T-helper 2 cell treated with Interferon-gamma antibody and Interleukin-4, amounts not matched to agents 5 μg/mL and 100 μg/mL, for 36 hours (primary cell): ENCODE data around the gene DHX35.
A peak's percentile ranks its signal among the peaks of the same experiment; 100 is the strongest.

Experiments
- DNase-seq: peaks from one replicate; pipeline ENCODE4 v3.0.0; 2021; ENCODE audit warnings: low spot score
- H3K27ac Mint-ChIP-seq: one replicate; pipeline ENCODE4 v1.8.0; 2021; ENCODE audit warnings: mild to moderate bottlenecking, mixed read lengths
- H3K27me3 Mint-ChIP-seq: one replicate; pipeline ENCODE4 v1.8.0; 2021; ENCODE audit warnings: low read depth, mixed read lengths
- H3K36me3 Mint-ChIP-seq: one replicate; pipeline ENCODE4 v1.8.0; 2021; ENCODE audit warnings: low read depth, mixed read lengths
- H3K4me1 Mint-ChIP-seq: one replicate; pipeline ENCODE4 v1.8.0; 2021; ENCODE audit warnings: low read depth, mixed read lengths
- H3K4me3 Mint-ChIP-seq: one replicate; pipeline ENCODE4 v1.8.0; 2022; ENCODE audit warnings: mild to moderate bottlenecking, moderate library complexity, mixed read lengths
- H3K9me3 Mint-ChIP-seq: one replicate; pipeline ENCODE4 v1.8.0; 2021; ENCODE audit warnings: mixed read lengths

The DHX35 gene

DNA sequence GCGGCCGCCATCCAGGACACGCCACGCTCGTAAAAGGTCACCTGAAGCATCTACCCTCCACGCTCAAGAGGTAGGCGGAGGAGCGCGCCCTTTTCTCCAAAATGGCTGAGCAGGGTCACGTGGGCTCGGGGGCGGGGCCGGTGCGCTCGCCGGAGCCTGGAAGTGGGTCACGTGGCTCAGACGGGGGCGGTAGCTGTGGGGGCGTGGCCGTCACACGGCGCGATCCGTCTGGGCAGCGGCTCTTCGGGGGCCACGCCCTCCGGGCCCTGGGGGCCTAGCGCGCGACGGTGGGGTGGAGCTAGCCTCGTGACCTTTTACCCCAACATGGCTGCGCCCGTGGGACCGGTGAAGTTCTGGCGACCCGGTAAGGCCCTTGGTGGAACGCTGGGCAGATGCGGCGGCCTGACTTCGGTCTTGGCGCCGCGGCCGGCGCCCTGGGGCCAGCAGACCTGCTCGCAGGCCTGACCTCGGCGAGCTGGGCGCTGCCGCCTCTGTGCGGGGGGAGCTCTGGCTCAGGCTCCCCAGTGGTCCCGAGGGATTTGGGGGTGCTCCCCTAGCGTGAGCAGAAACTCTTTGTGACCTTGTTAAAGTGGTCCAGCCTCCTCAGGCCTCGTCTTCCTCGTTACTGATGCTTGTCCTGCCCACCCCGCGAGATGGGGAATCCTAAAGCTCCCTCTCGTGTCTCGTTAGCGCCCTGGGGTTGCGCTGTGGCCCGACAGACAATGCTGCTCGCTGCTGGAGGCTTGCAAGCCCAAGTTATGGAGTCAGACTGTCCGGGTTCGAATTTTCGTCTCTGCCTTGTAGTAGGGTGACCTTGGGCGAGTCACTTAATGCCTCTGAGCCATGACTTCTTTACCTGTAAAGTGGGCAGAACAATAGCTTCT lies at the start of gene DHX35:
TSS of gene DHX35 (plus strand) at position 301 of the 884 bp plus-strand sequence. CDS start at position 325, 24 bp downstream.
- Mint-ChIP-seq H3K9me3 (no peaks in the 10 kb centered on the region), H3K4me3 (peak within 1 kb of the TSS; percentile 95), H3K27ac (peak within 1 kb of the TSS; percentile 95), H3K36me3 (peaks cover 4% of the 10 kb centered on the region), H3K27me3 (no peaks in the 10 kb centered on the region), H3K4me1 (peaks cover 25% of the 10 kb centered on the region)
- DNase-seq = peak; percentile 99

DNA sequence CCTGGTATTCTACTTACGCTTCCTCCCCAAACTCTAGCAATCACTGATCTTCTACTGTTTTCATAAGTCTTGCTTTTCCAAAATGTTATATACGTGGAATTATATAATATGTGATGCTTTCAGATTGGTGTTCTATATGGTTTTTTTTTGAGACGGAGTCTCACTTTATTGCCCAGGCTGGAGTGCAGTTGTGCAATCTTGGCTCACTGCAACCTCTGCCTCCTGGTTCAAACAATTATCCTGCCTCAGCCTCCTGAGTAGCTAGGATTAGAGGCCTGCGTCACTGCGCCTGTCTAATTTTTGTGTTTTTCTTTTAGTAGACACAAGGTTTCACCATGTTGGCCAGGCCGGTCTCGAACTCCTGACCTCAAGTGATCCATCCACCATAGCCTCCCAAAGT lies 46.8 kb upstream of the DHX35 start:
- peaks cover 28% of the 10 kb centered on the region for H3K36me3 Mint-ChIP-seq

GRCh38 chr20:38917657-38918056 lies 44.5 kb upstream of the DHX35 start:
- H3K9me3 Mint-ChIP-seq = no peaks in the 10 kb centered on the region
- H3K27me3 Mint-ChIP-seq = no peaks in the 10 kb centered on the region
- no peak overlapping the region for H3K27ac Mint-ChIP-seq

More for the DNA sequence above, 46.8 kb upstream of the DHX35 start:
- no peak for DNase-seq
- Mint-ChIP-seq H3K4me1 (no peaks in the 10 kb centered on the region), H3K27ac (no peak overlapping the region), H3K27me3 (no peaks in the 10 kb centered on the region), H3K4me3 (no peak overlapping the region), H3K9me3 (no peaks in the 10 kb centered on the region)

GRCh38 chr20:38918172-38918571 lies 44.0 kb upstream of the DHX35 start:
- H3K4me1 Mint-ChIP-seq = no peaks in the 10 kb centered on the region
- peaks cover 23% of the 10 kb centered on the region for H3K36me3 Mint-ChIP-seq
- H3K27me3 Mint-ChIP-seq = no peaks in the 10 kb centered on the region
- H3K27ac Mint-ChIP-seq = no peak overlapping the region
- H3K9me3 Mint-ChIP-seq = no peaks in the 10 kb centered on the region
- no peak overlapping the region for H3K4me3 Mint-ChIP-seq
- no peak for DNase-seq

More at GRCh38 chr20:38917657-38918056, 44.5 kb upstream of the DHX35 start:
- Mint-ChIP-seq H3K4me3 (no peak overlapping the region), H3K4me1 (no peaks in the 10 kb centered on the region), H3K36me3 (peaks cover 26% of the 10 kb centered on the region)
- no peak for DNase-seq

DNA sequence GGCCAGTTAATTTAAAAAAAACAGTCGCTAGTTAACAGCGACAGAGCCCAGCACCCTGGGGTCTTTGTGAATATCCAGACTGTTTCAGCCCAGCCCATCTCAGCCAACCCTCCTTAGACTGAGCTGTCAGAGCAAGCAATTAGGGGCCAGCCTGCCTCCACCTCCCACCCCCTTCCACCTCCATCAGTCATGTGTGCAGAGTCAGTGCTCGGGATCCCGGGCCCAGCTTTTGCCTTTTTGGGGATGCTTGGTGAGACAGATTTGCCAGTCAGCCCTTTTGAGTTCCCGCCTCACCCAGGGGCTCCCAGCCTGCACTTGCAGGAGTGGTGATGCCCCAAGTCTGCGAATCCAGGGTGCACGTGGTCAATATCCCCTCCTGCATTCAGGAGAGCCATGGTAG lies 42.5 kb upstream of the DHX35 start:
- no peak for DNase-seq
- H3K27ac Mint-ChIP-seq = no peak overlapping the region
- H3K36me3 Mint-ChIP-seq = peaks cover 16% of the 10 kb centered on the region
- no peaks in the 10 kb centered on the region for H3K9me3 Mint-ChIP-seq
- no peaks in the 10 kb centered on the region for H3K27me3 Mint-ChIP-seq
- no peaks in the 10 kb centered on the region for H3K4me1 Mint-ChIP-seq
- no peak overlapping the region for H3K4me3 Mint-ChIP-seq

DNA sequence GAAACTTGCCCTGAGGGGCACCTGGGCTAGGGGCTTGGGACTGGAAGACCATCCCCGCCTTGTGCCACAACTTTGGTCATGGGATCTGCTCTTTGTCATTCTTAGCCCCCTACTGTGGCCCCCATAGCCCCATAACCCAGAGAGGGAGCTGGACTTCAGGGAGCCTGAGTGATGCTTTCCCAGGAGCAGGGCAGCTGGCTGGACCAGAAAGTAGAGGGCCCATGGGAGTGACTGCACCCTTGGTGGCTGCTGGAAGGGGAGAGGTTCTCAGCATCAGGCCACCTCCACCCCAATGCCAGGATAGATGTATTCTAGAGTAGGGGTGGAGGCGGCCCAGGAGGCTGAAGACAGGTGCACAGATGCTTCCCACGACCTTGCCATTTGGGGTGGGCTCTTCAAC lies 41.7 kb upstream of the DHX35 start:
- DNase-seq = no peak
- H3K27me3 Mint-ChIP-seq = no peaks in the 10 kb centered on the region
- H3K9me3 Mint-ChIP-seq = no peaks in the 10 kb centered on the region
- no peak overlapping the region for H3K4me3 Mint-ChIP-seq
- no peak overlapping the region for H3K27ac Mint-ChIP-seq
- peaks cover 3% of the 10 kb centered on the region for H3K4me1 Mint-ChIP-seq
- peaks cover 16% of the 10 kb centered on the region for H3K36me3 Mint-ChIP-seq

DNA sequence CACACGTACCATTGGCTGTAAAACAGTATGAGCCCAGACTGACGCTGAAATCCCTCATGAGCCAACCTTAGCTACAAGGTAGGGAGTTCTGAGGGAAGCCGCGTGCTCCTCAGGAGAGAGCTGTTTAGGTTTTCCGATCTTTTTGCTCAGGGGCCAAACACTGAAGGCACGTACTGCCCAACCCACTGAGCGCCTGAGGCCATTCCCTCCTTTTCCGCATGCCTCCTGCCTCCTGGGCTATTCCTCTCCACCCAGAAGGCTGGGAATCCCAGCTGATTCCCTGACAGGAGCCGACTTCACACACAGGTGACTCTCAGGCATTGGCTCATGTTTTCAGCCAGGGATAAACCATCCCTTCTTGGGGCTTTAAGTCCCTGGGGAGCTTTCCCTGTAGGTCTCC lies 41.3 kb upstream of the DHX35 start:
- Mint-ChIP-seq H3K36me3 (peaks cover 18% of the 10 kb centered on the region), H3K27me3 (no peaks in the 10 kb centered on the region), H3K9me3 (no peaks in the 10 kb centered on the region), H3K27ac (no peak overlapping the region), H3K4me3 (no peak overlapping the region), H3K4me1 (peaks cover 5% of the 10 kb centered on the region)
- no peak for DNase-seq

DNA sequence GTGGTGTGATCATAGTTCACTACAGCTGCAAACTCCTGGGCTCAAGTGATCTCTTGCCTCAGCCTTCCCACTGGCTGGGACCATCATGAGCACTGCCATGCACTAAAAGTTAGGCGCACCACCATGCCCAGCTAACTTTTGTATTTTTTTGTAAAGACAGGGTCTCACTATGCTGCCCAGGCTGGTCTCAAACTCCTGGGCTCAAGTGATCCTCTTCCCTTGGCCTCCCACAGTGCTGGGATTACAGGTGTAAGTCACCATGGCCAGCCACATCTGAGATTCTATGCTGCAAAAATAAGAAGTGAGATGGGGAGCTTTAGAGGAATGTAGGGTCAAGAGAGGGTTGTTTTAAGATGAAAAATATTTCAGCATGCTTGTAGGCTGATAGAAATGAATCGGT lies 37.4 kb upstream of the DHX35 start:
- Mint-ChIP-seq H3K9me3 (no peaks in the 10 kb centered on the region), H3K27ac (peak overlapping the region; percentile 56), H3K27me3 (no peaks in the 10 kb centered on the region), H3K4me1 (peaks cover 20% of the 10 kb centered on the region), H3K4me3 (no peak overlapping the region), H3K36me3 (peaks cover 20% of the 10 kb centered on the region)
- DNase-seq = no peak

GRCh38 chr20:38926142-38926933 lies 35.8 kb upstream of the DHX35 start, which contains the start of gene FAM83D:
FAM83D (plus strand) TSS chr20:38926417; CDS start chr20:38926443, 26 bp downstream.
- peak within 1 kb of the TSS; percentile 76 for H3K27ac Mint-ChIP-seq
- peaks cover 24% of the 10 kb centered on the region for H3K36me3 Mint-ChIP-seq
- H3K27me3 Mint-ChIP-seq = no peaks in the 10 kb centered on the region
- H3K9me3 Mint-ChIP-seq = no peaks in the 10 kb centered on the region
- peak; percentile 99 for DNase-seq
- H3K4me1 Mint-ChIP-seq = peaks cover 31% of the 10 kb centered on the region
- H3K4me3 Mint-ChIP-seq = peak within 1 kb of the TSS; percentile 88

GRCh38 chr20:38926934-38927616 lies 35.1 kb upstream of the DHX35 start:
- Mint-ChIP-seq H3K4me1 (peaks cover 31% of the 10 kb centered on the region), H3K27ac (peak overlapping the region; percentile 76), H3K36me3 (peaks cover 24% of the 10 kb centered on the region), H3K27me3 (no peaks in the 10 kb centered on the region), H3K9me3 (no peaks in the 10 kb centered on the region), H3K4me3 (peak overlapping the region; percentile 88)
- DNase-seq = no peak

- H3K27ac Mint-ChIP-seq = peak overlapping the region; percentile 79
- H3K4me1 Mint-ChIP-seq = peaks cover 34% of the 10 kb centered on the region
- H3K27me3 Mint-ChIP-seq = no peaks in the 10 kb centered on the region
- DNase-seq = no peak
- peak overlapping the region; percentile 88 for H3K4me3 Mint-ChIP-seq
- H3K36me3 Mint-ChIP-seq = peaks cover 26% of the 10 kb centered on the region
- no peaks in the 10 kb centered on the region for H3K9me3 Mint-ChIP-seq
These were observed 34.1 kb upstream of the DHX35 start for GRCh38 chr20:38927902-38928578.

DNA sequence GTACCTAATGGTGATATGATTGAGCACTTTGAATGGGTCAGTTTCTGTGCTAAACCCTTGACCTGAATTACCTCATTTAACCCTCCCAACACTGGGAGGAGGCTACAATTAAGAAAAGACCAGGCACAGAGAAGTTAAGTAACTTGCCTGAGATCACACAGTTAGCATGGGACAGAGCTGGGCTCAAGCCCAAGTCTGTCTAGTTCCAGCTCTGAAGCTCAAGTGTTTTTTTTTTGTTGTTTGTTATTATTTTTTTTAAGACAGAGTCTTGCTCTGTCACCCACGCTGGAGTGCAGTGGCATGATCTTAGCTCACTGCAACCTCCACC lies 31.9 kb upstream of the DHX35 start:
- Mint-ChIP-seq H3K27me3 (no peaks in the 10 kb centered on the region), H3K36me3 (peaks cover 26% of the 10 kb centered on the region), H3K9me3 (no peaks in the 10 kb centered on the region), H3K4me1 (peaks cover 32% of the 10 kb centered on the region), H3K27ac (no peak overlapping the region), H3K4me3 (peak overlapping the region; percentile 49)
- DNase-seq = no peak

DNA sequence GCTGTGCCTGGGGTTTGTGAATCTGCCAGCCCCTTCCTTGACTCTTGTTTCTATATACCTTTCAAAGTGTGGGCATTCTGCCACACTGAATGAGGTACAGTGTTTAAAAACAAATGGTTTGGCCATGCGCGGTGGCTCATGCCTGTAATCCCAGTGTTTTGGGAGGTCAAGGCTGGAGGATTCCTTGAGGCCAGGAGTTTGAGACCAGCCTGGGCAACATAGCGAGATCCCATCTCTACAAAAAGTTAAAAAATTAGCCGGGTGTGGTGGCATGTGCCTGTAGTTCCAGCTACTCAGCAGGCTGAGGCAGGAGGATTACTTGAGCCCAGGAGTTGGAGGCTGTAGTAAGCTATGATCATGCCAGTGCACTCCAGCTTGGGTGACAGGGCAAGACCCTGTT lies 30.2 kb upstream of the DHX35 start:
- Mint-ChIP-seq H3K36me3 (peaks cover 26% of the 10 kb centered on the region), H3K27me3 (no peaks in the 10 kb centered on the region), H3K4me1 (peaks cover 38% of the 10 kb centered on the region), H3K4me3 (no peak overlapping the region), H3K27ac (no peak overlapping the region), H3K9me3 (no peaks in the 10 kb centered on the region)
- DNase-seq = no peak
